Hematopoietic multipotent progenitor cell treated with erythropoietin and hydrocortisone succinate and interleukin-3 and kit ligand, for 8 days (in vitro differentiated cells): ENCODE measurements around the gene LRSAM1.

Experiments used
- DNase-seq: peaks from one replicate; pipeline ENCODE4 v3.0.0-alpha.2; 2015

Gene LRSAM1

DNA sequence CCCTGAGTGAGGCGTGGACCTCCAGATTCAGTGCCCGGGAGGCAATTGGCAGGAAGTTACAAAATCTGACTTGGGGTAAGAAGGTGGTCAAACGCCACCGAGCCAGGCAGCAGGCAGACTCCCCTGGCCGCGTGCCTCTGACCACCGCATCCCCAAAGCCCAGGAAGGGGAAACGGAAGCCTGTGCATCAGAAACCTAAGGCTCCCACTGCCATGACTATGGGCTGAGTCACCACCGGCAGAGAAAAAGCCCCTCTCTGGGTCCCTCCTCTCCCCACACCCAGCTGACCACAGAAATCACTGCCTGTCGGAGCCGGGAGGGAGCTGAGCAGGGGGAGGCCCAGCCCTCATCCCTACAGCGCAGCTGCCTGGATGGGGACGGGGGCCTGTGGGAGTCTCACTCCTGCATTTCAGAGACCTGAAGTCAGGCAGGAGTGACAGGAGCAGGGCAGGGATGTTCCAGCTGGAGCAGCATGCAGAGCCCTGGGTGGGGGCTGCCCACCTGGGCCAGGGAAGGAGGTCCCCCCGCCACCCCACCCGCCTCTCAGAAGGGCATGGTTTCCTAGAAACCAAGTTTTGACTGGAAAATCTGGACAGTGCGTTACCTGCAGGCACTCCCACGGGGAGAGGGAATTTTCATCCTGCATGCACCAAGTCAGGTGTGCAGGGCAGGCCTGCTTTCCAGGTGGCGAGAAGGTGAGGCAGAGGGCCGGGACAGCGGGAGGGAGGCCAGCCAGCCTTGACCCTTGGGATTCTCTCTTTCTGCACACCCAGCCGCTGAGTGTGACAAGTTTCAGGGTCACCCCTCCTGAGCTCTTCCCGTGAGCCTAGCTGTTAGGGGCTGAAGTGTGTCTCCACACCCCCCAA lies 68.2 kb downstream of the LRSAM1 start:
- no peak for DNase-seq

DNA sequence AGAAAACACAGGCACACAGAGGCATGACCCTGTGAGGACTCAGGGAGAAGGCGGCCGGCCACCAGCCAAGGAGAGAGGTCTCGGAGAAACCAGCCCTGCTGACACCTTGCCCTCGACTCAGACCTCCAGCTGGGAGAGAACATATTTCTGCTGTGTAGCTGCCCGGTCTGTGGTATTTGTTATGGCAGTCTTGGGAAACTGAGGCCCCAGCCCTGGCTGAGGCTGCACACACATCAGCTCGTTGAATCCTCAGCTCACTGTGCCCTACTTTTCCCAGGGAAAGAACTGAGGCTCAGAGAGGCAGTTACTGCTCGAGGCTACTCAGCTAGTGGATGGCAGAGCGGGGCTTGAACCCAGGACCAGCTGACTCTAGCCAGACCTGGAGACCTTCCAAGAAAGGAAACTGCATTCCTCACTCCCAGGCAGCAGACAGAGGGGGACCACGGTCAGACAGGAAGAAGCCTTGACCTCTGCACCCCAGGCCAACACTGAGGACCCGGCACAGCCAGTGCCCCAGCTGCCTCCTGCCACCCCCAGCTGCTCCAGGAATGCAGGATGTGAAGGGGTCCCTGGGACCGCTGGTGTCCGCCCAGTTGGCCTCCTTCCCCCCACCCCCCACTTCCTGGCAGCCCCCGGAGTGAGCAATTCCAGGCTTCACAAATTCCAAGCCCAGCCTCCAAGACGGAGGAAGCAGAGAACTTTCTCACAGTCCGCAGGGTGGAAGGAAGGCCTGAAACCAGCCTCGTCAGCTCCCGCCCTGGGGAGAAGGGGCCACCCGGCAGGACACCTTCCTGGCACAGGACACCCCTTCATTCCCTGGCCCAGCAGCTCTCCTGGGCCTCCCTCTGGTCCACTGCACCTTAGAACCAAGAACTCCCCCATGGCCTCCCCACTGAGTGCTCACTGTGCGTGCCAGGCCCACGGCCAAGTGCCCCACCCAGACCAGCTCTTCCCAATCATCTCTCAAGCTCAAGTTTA lies 69.9 kb downstream of the LRSAM1 start:
- no peak for DNase-seq

DNA sequence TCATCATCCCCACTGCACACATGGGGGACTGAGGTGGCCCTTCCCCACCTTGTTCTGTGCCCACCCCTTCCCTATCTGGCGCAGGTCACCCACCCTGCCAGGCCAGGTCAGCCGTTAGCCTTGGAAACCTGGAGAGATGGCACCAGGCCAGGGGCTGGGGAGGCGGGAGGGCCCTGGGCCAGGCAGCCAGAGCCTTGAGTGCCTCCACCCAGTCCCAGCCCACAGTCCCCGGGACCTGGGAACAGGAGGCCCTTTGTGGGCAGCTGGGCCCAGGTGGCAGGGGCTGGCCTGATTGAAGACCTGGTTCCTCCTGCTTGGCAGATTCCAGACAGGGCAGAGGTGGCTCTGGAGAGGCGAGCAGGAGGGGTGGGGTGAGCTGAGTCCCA lies 70.6 kb downstream of the LRSAM1 start:
- DNase-seq: peak; percentile 86

DNA sequence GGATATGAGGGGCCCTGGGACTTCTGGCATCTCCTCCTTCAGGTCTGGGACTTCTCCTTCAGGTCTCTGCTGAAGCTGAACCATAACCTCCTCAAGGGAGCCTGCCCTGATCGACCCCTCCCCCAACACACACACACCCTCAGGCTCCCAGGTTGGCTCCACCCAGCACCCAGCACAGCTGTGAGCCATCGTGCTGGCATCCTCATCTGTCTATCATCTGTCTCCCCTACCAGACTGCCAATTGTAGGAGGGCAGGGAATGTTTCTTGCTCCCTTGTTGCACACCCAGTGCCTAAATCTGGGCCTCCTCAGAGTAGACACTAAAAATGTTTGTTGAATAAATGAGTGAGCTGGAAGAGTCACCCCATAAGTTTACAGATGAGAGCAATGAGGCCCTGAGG lies 71.4 kb downstream of the LRSAM1 start:
- peak; percentile 60 for DNase-seq

- peak; percentile 66 for DNase-seq
These were observed 72.1 kb downstream of the LRSAM1 start for GRCh38 chr9:127523312-127523851.

GRCh38 chr9:127524373-127524772 lies 73.1 kb downstream of the LRSAM1 start:
- no peak for DNase-seq

- DNase-seq: peak; percentile 63
These were observed 74.3 kb downstream of the LRSAM1 start for GRCh38 chr9:127525401-127526188.

DNA sequence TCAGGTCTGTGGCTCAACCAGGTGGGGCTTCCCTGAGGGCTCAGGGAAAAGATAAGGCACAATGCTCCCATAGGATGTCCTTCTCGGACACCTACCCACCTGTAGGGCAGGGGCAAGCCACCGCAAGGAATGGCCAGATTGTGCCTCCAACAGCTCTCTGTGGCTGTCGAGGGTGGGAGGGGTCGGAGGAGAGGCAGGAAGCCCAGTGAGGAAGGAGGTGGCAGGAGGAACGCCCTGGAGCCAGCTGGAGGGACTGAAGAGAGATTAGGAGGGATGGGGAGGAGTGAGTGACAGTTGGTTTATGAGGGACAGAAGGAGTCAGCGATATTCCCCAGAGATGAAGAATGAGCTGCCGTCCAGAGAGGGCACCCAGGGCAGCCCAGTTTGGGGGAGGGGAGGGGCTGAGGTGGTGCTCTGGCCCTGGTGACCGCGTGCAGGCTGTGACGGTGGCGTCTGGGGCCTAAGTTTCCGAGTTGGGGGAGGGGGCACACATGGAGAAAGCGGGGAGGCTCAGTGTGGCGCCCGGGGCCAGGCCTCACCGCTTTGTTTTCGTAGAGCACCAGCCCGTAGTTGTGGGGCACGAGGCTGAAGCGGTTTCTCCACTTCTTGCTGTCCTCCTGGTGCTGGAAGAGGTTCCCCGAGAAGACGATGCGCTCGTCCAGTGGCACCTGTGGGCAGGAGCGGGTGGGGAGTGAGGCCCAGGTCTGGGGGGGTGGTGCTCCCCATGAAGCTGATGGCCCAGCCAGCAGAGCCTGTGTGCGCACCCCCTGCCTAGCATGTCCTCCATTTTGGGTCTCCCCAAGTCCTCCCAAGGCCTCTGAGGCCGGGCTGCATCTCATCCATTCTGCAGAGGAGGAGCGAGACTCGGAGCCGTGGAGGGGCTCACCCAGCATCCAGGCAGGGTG lies 75.6 kb downstream of the LRSAM1 start:
- no peak for DNase-seq

GRCh38 chr9:127527560-127528268 lies 76.4 kb downstream of the LRSAM1 start:
- DNase-seq: no peak

DNA sequence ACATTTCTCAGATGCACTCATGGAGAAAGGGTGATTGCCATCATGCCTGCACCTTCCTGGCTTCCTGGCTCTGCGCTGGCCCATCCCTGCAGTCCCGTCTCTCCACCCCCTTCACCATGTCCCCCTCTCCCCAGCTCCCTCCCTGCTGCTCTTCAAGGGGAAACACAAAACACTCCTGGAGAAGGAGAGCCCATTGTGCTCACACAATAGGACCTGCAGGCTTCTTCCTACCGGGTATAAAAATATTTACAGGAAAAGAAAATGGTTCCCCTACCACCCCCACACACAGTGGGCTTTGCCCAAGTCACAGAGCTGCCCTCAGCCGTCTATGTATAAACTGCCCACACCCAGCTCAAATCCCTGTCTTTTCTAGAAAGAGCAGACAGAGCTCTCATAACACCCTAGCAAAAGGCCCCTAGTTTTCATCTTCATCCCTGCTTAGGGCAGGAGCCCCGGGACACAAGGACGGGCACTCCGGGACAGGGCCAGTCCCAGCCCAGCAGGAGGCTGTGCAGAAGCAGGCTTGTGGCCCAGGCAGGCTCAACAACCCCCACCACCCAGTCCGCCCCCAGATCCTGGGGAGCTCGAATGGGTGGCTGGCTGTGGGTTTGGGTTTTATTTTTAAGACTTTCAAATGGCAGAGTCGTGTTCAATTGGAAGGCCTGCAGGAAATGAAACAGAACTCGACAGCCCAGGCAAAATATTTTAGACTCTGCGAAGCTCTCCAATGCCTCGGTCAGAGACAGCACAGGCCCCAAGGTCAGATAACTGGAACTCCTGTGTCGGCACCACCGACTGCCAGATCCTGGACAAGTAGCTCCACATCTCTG lies 77.3 kb downstream of the LRSAM1 start:
- DNase-seq: no peak

DNA sequence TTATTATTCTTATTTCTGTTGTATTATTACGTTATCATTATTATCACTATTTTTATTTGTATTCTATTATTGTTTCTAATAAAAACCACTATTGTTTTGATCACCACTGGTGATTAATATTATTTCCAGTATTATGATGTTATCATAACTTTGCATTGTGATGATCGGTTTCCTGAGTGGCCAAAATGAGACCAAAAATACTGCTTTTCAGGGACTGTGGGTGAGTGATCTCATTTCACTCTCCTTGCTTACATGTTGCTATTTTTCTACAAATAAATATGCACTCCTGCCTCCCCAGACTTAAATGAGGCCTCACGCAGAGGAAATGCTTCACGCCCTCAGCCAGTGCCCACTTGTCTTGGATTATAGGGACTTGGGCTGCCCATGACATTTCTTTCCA lies 78.4 kb downstream of the LRSAM1 start:
- no peak for DNase-seq

- DNase-seq: no peak
These were observed 79.1 kb downstream of the LRSAM1 start for GRCh38 chr9:127530206-127530941.

GRCh38 chr9:127531676-127532075 lies 80.4 kb downstream of the LRSAM1 start:
- DNase-seq: no peak

DNA sequence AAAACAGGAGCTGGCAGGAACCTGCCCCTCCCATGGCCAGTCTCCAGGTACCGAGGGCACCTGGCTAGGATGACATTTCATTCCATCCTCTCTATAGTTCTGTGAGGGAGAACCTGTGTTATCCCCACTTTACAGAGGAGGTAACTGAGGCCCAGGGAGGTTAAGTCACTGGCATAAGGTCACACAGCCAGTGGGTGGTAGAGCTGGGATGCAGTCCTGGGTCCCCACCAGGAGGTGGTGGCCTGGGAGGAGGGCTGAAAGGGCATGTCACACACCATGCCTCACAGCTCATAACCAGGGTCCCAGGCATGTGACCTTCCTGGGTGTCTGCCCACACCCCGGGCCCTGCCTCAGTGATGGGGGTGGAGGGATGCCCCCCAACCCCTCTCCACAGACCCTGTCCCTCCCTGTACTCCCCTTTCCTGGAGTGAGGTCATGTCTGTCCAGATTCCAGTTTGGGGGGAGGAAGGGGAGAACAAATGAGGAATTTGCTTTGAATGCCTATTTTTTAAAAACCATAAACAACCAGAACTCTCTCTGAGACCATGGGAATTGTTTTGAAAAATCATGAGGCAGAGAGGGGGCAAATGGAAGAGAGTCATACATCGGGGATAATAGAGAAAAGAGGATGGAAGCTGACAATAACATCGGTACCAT lies 83.1 kb downstream of the LRSAM1 start:
- DNase-seq: no peak

DNA sequence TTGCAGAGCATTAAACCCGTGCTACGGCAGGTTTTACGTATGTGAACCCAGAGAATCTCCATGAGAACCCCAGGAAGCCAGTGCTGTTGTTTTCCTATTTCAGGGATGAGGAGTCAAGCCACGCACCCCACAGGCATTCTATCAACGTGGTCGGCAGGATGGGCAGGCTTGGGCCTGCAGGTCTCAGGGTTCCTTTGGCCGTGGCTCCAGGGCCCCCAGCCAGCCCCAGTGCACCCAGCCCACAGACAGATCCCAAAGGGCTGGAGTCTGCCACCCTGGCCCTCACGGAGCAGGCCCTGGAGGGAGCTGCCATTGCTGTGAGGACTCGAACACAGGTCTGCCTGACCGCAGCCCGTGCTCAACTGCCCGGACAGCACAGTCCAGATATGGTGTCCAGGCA lies 83.6 kb downstream of the LRSAM1 start:
- DNase-seq: no peak

- DNase-seq: no peak
These were observed 84.1 kb downstream of the LRSAM1 start for GRCh38 chr9:127535396-127535795.

DNA sequence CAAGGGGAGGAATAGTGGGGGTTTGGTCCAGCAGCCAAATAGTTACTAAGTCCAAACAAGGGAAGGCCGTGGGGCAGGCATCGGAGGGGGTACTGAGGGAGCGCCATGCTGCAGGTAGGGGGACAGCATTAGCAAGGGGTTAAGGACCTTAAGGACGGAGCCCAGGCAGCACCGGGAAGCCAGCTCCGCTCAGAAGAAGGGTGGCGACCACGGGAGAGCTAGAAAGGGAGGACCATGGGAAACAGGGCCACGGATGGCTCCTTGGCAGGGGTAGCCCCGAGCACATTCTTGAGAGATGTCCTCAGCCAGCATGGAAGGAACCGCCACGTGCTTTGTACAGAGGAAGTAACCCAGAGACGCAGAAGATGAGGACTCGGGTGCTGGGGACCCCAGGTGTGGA lies 84.5 kb downstream of the LRSAM1 start:
- no peak for DNase-seq

DNA sequence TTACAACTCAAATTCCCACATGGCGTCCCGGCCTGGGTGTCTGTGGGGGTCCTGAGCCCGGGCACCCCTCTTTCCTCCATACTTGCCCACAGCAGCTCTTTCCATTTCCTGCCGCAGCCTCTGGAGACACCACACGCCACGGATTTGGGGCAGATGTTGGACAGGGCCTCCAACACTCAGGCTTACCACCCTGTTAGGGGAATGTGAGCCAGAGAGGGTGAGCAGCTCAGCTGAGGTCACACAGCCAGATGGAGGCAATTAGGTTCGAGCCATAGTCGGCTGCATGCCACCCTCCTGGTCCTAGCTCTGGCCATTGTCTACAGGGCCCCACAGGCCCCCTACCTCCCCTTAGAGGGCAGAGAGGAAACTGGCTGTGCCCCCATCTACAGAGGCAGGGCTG lies 85.2 kb downstream of the LRSAM1 start:
- DNase-seq: no peak

GRCh38 chr9:127537014-127537413 lies 85.7 kb downstream of the LRSAM1 start:
- no peak for DNase-seq
